H9 (cell line): ENCODE results near the gene SGTA. TPM values are rescaled to one million over a fixed set of nuclear protein-coding genes. Genes with fewer than 3 reads are reported as not detected.

ENCODE experiments used
- DNase-seq: peaks from one replicate; pipeline ENCODE4 v3.0.0-alpha.2; 2017
- H2AFZ ChIP-seq: one replicate; pipeline ENCODE4 v1.6.1; 2013; ENCODE audit warnings: mild to moderate bottlenecking, low read length, control low read depth, moderate library complexity
- H2AK5ac ChIP-seq: 2 replicates; pipeline ENCODE4 v1.6.1; 2013; ENCODE audit warnings: low read length, control low read depth, mixed read lengths; ENCODE audit not compliant: insufficient read length
- H2BK120ac ChIP-seq: one replicate; pipeline ENCODE4 v1.6.1; 2013; ENCODE audit warnings: low read depth, mild to moderate bottlenecking, low read length, control low read depth, inconsistent platforms; ENCODE audit not compliant: poor library complexity, severe bottlenecking
- H2BK12ac ChIP-seq: 2 replicates; pipeline ENCODE4 v1.6.1; 2013; ENCODE audit warnings: low read length, control low read depth, mixed read lengths, low read depth; ENCODE audit not compliant: insufficient read length
- H2BK15ac ChIP-seq: 2 replicates; pipeline ENCODE4 v1.6.1; 2013; ENCODE audit warnings: low read depth, low read length, control low read depth
- H2BK20ac ChIP-seq: one replicate; pipeline ENCODE4 v1.6.1; 2013; ENCODE audit warnings: low read depth, mild to moderate bottlenecking, low read length, control low read depth, inconsistent platforms; ENCODE audit not compliant: poor library complexity, severe bottlenecking
- H2BK5ac ChIP-seq: 2 replicates; pipeline ENCODE4 v1.6.1; 2013; ENCODE audit warnings: low read length, control low read depth, mixed read lengths; ENCODE audit not compliant: insufficient read length
- H3K14ac ChIP-seq: 2 replicates; pipeline ENCODE4 v1.6.1; 2013; ENCODE audit warnings: low read length, control low read depth; ENCODE audit not compliant: insufficient read depth
- H3K18ac ChIP-seq: 2 replicates; pipeline ENCODE4 v1.6.1; 2013; ENCODE audit warnings: low read depth, mild to moderate bottlenecking, mixed read lengths, low read length, control low read depth; ENCODE audit not compliant: insufficient read length
- H3K23ac ChIP-seq: 2 replicates; pipeline ENCODE4 v1.6.1; 2013; ENCODE audit warnings: low read length, control low read depth, mixed read lengths, low read depth; ENCODE audit not compliant: insufficient read length
- H3K23me2 ChIP-seq: 2 replicates; pipeline ENCODE4 v1.6.1; 2013; ENCODE audit warnings: low read depth, mild to moderate bottlenecking, mixed read lengths, low read length, control low read depth; ENCODE audit not compliant: insufficient read length, poor library complexity, severe bottlenecking
- H3K27ac ChIP-seq: 2 replicates; pipeline ENCODE4 v1.5.1; 2013; ENCODE audit warnings: low read length, control low read depth, mixed read lengths, low read depth; ENCODE audit not compliant: insufficient read length
- H3K27me3 ChIP-seq: 2 replicates; pipeline ENCODE4 v1.6.1; 2013; ENCODE audit warnings: low read length, control low read depth, inconsistent platforms; ENCODE audit not compliant: insufficient read depth
- H3K4ac ChIP-seq: 2 replicates; pipeline ENCODE4 v1.6.1; 2013; ENCODE audit warnings: low read depth, mild to moderate bottlenecking, control low read depth, inconsistent platforms, low read length, moderate library complexity
- H3K4me1 ChIP-seq: 2 replicates; pipeline ENCODE4 v1.6.1; 2013; ENCODE audit warnings: low read length, control low read depth, inconsistent platforms; ENCODE audit not compliant: insufficient read depth
- H3K4me2 ChIP-seq: 2 replicates; pipeline ENCODE4 v1.6.1; 2013; ENCODE audit warnings: low read length, control low read depth, mixed read lengths; ENCODE audit not compliant: insufficient read length, insufficient read depth
- H3K56ac ChIP-seq: 2 replicates; pipeline ENCODE4 v1.6.1; 2013; ENCODE audit warnings: low read depth, mild to moderate bottlenecking, mixed read lengths, low read length, control low read depth; ENCODE audit not compliant: insufficient read length
- H3K79me1 ChIP-seq: 2 replicates; pipeline ENCODE4 v1.6.1; 2013; ENCODE audit warnings: low read depth, mild to moderate bottlenecking, moderate library complexity, low read length, control low read depth, inconsistent platforms; ENCODE audit not compliant: insufficient read depth, poor library complexity, severe bottlenecking
- H3K79me2 ChIP-seq: 2 replicates; pipeline ENCODE4 v1.6.1; 2013; ENCODE audit warnings: low read length, control low read depth, inconsistent platforms; ENCODE audit not compliant: insufficient read depth
- H3K9ac ChIP-seq: 2 replicates; pipeline ENCODE4 v1.6.1; 2013; ENCODE audit warnings: low read length, control low read depth, mixed read lengths; ENCODE audit not compliant: insufficient read length; ENCODE audit errors: extremely low read depth
- H3K9me3 ChIP-seq: one replicate; pipeline ENCODE4 v1.6.1; 2013; ENCODE audit warnings: low read depth, low read length, inconsistent platforms; ENCODE audit not compliant: control insufficient read depth
- H3T11ph ChIP-seq: one replicate; pipeline ENCODE4 v1.6.1; 2013; ENCODE audit warnings: mild to moderate bottlenecking, low read length, control low read depth, inconsistent platforms
- H4K20me1 ChIP-seq: one replicate; pipeline ENCODE4 v1.6.1; 2013; ENCODE audit not compliant: control insufficient read depth, insufficient read length, insufficient read depth
- H4K5ac ChIP-seq: 2 replicates; pipeline ENCODE4 v1.6.1; 2013; ENCODE audit warnings: low read depth, mild to moderate bottlenecking, mixed read lengths, low read length, control low read depth; ENCODE audit not compliant: insufficient read length
- H4K8ac ChIP-seq: replicated peaks from 2 replicates; pipeline ENCODE4 v1.6.1; 2013; ENCODE audit warnings: low read length, control low read depth, mixed read lengths, low read depth; ENCODE audit not compliant: insufficient read length
- H4K91ac ChIP-seq: 2 replicates; pipeline ENCODE4 v1.6.1; 2013; ENCODE audit warnings: low read depth, mild to moderate bottlenecking, moderate library complexity, mixed read lengths, low read length, control low read depth; ENCODE audit not compliant: insufficient read length
- H3K27ac Mint-ChIP-seq, 3 experiments: 2 replicates in 2 of 3; 3 replicates in 1 of 3; pipeline ENCODE4 v1.8.0; 2020 to 2021; ENCODE audit warnings: mixed read lengths in 3 of 3, mild to moderate bottlenecking in 1 of 3, moderate library complexity in 1 of 3
- H3K27me3 Mint-ChIP-seq: 2 replicates; pipeline ENCODE4 v1.8.0; 2021; ENCODE audit warnings: low read depth, mild to moderate bottlenecking, moderate library complexity, mixed read lengths
- H3K36me3 Mint-ChIP-seq, 3 experiments: 2 replicates in 2 of 3; 3 replicates in 1 of 3; pipeline ENCODE4 v1.8.0; 2020 to 2021; ENCODE audit warnings: low read depth in 3 of 3, mixed read lengths in 3 of 3; ENCODE audit not compliant: insufficient read depth in 1 of 3
- H3K4me1 Mint-ChIP-seq, 2 experiments: 2 replicates each; pipeline ENCODE4 v1.8.0; 2020; ENCODE audit warnings: mixed read lengths in 2 of 2
- H3K4me3 Mint-ChIP-seq, 2 experiments: 2 replicates in 1 of 2; 3 replicates in 1 of 2; pipeline ENCODE4 v1.8.0; 2020 to 2021; ENCODE audit warnings: mild to moderate bottlenecking in 2 of 2, mixed read lengths in 2 of 2, moderate library complexity in 1 of 2
- H3K9me3 Mint-ChIP-seq, 2 experiments: 2 replicates in 1 of 2; 3 replicates in 1 of 2; pipeline ENCODE4 v1.8.0; 2020; ENCODE audit warnings: mild to moderate bottlenecking in 2 of 2, mixed read lengths in 2 of 2, moderate library complexity in 1 of 2
- CTCF ChIP-seq: fragments of 200-600 bp; sonication (generic); conservative IDR thresholded peaks from 3 replicates; pipeline ENCODE4 v1.8.0; 2021; ENCODE audit warnings: antibody characterized with exemption, mild to moderate bottlenecking
- WGBS: extraction: QIAGEN DNeasy Blood & Tissue Kit; methylation state at CpG from one replicate; pipeline ENCODE4 v1.1.7; 2013; ENCODE audit warnings: missing lambda C conversion rate, low lambda C conversion rate, mixed read lengths; ENCODE audit not compliant: insufficient read length; ENCODE audit errors: extremely low coverage; 5-methylcytosine and 5-hydroxymethylcytosine counted together
- total RNA-seq: library from RNA; stranded (reverse); gene quantifications from 2 replicates; pipeline ENCODE4 v1.2.1, GENCODE V29; 2021

Gene SGTA
- total RNA-seq, 1 experiment from 2014 or later = 102 TPM

- H3K9me3 ChIP-seq = no peaks in the 10 kb centered on the region
- H2BK5ac ChIP-seq = no peak overlapping the region
- Mint-ChIP-seq H3K4me3 (no peak overlapping the region), H3K9me3 (no peaks in the 10 kb centered on the region), H3K27ac (no peak overlapping the region), H3K4me1 (no peaks in the 10 kb centered on the region), H3K27me3 (no peaks in the 10 kb centered on the region; the same call in 1 of the 2 replicates), H3K36me3 (peaks cover 13 to 69% (median 56%) of the 10 kb centered on the region in 3 experiments; a peak in 6 of 7 replicates)
- H3T11ph ChIP-seq = no peak overlapping the region
- no peak overlapping the region for H3K4me2 ChIP-seq
- no peak for DNase-seq
- H3K23me2 ChIP-seq = no peaks in the 10 kb centered on the region
- no peak overlapping the region for H3K23ac ChIP-seq
- H3K9ac ChIP-seq = no peak overlapping the region
- no peak overlapping the region for H2AK5ac ChIP-seq
- H3K79me2 ChIP-seq = no peaks in the 10 kb centered on the region
- H2AFZ ChIP-seq = no peak overlapping the region
- H4K8ac ChIP-seq = no peak overlapping the region
- H4K91ac ChIP-seq = no peak overlapping the region
- H3K27ac ChIP-seq = no peak overlapping the region
- H4K5ac ChIP-seq = no peak overlapping the region
- no peaks in the 10 kb centered on the region for H3K27me3 ChIP-seq
- H3K4me1 ChIP-seq = no peaks in the 10 kb centered on the region
- no peak overlapping the region for H2BK15ac ChIP-seq
- no CpG with 5 or more reads among the region's 8 CpGs for WGBS
- H3K56ac ChIP-seq = no peak overlapping the region
- H3K79me1 ChIP-seq = no peaks in the 10 kb centered on the region
- H3K14ac ChIP-seq = no peak overlapping the region
- TF ChIP-seq CTCF = no peak
- no peak overlapping the region for H3K18ac ChIP-seq
- H2BK20ac ChIP-seq = no peak overlapping the region
- H3K4ac ChIP-seq = no peak overlapping the region
- H2BK120ac ChIP-seq = no peak overlapping the region
- H2BK12ac ChIP-seq = no peak overlapping the region
- H4K20me1 ChIP-seq = no peaks in the 10 kb centered on the region
Observed at GRCh38 chr19:2756477-2756876, 26.6 kb downstream of the SGTA start.
